Smooth muscle cell (in vitro differentiated cells): ENCODE measurements around the gene ZFAND3. TPM values are rescaled to one million over a fixed set of nuclear protein-coding genes. Genes with fewer than 3 reads are reported as not detected.

Experiments used
- DNase-seq: peaks from one replicate; lab custom pipeline; 2025; ENCODE audit not compliant: unreplicated experiment; lab: John Stamatoyannopoulos, UW
- H2AFZ ChIP-seq: fragments of 200-600 bp; sonication (generic); 2 replicates; pipeline ENCODE4 v1.6.0; 2016; ENCODE audit warnings: antibody characterized with exemption, low read depth, mild to moderate bottlenecking
- H3F3A ChIP-seq: fragments of 200-600 bp; sonication (generic); 2 replicates; pipeline ENCODE4 v1.6.0; 2017; ENCODE audit warnings: antibody characterized with exemption, low read depth
- H3K27ac ChIP-seq: fragments of 200-600 bp; sonication (generic); 2 replicates; pipeline ENCODE4 v1.5.1; 2016; ENCODE audit warnings: low read depth, mild to moderate bottlenecking
- H3K27me3 ChIP-seq: fragments of 200-600 bp; sonication (generic); 2 replicates; pipeline ENCODE4 v1.6.1; 2016; ENCODE audit warnings: low read depth, mild to moderate bottlenecking
- H3K36me3 ChIP-seq: fragments of 200-600 bp; sonication (generic); 2 replicates; pipeline ENCODE4 v1.5.1; 2016; ENCODE audit warnings: low read depth
- H3K4me1 ChIP-seq: fragments of 200-600 bp; sonication (generic); 2 replicates; pipeline ENCODE4 v1.5.1; 2016; ENCODE audit warnings: low read depth
- H3K4me2 ChIP-seq: fragments of 200-600 bp; sonication (generic); 2 replicates; pipeline ENCODE4 v1.6.0; 2016; ENCODE audit warnings: mild to moderate bottlenecking
- H3K4me3 ChIP-seq: fragments of 200-600 bp; sonication (generic); 2 replicates; pipeline ENCODE4 v1.5.1; 2016; ENCODE audit warnings: mild to moderate bottlenecking
- H3K79me2 ChIP-seq: fragments of 200-600 bp; sonication (generic); 2 replicates; pipeline ENCODE4 v1.6.0; 2016; ENCODE audit warnings: low read depth, mild to moderate bottlenecking
- H3K9ac ChIP-seq: fragments of 200-600 bp; sonication (generic); 2 replicates; pipeline ENCODE4 v1.6.0; 2016; ENCODE audit warnings: low read depth
- H3K9me3 ChIP-seq: fragments of 200-600 bp; sonication (generic); replicated peaks from 2 replicates; pipeline ENCODE4 v1.5.1; 2016; ENCODE audit warnings: low read depth
- H4K20me1 ChIP-seq: fragments of 200-600 bp; sonication (generic); 2 replicates; pipeline ENCODE4 v1.6.0; 2016; ENCODE audit warnings: low read depth
- WGBS: methylation state at CpG from one replicate; pipeline ENCODE4 v1.1.7; 2016; ENCODE audit warnings: low lambda C conversion rate; 5-methylcytosine and 5-hydroxymethylcytosine counted together
- polyA plus RNA-seq: library from polyadenylated mRNA; unstranded; fragments of >200 nt; fragmentation: Nextera tagmentation; extraction: Ambion mirVana; gene quantifications from 2 replicates; pipeline ENCODE4 v1.2.1, GENCODE V29; 2016
- total RNA-seq: library from RNA; depleted of rRNA; stranded (reverse); fragments of >200 nt; gene quantifications from 2 replicates; pipeline ENCODE4 v1.2.3, GENCODE V29; 2014
- TF ChIP-seq, protein P1 (sequence below): fragments of 200-600 bp; sonication (generic); IDR thresholded peaks from 2 replicates; pipeline ENCODE4 v1.5.1; 2017; ENCODE audit warnings: borderline replicate concordance, mild to moderate bottlenecking, antibody characterized with exemption; ENCODE audit not compliant: insufficient read depth, poor library complexity, severe bottlenecking

ZFAND3 gene
- total and polyA plus RNA-seq, 2 experiments from 2014 or later, result 27.6 to 40.5 TPM

DNA sequence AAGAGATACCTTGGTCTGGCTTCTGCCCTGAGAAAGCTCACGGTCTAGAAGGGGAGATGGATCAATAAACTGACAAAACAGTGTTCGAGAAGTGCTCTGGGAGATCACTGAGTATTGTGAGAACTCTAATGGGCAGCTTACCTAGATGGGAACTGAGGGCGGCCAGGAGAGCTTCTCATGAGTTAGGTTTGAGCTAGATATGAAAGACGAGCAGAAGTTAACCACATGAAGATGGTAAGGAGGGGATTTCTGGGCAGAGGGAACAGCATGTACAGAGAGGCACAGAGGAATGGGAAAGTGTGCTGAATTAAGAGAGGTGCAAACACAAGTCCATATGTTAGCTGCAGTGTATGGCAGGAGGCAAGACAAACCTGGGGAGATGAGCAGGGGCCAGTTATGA is 11.9 kb downstream of the ZFAND3 start:
- H3K9ac ChIP-seq, result no peak overlapping the region
- WGBS, result 93% methylated on average over 4 of the region's 4 CpGs
- H3K27ac ChIP-seq, result no peak overlapping the region
- H3K36me3 ChIP-seq, result no peaks in the 10 kb centered on the region
- H3F3A ChIP-seq, result no peaks in the 10 kb centered on the region
- H3K9me3 ChIP-seq, result peaks cover 7% of the 10 kb centered on the region
- peaks cover 100% of the 10 kb centered on the region for H3K79me2 ChIP-seq
- H4K20me1 ChIP-seq, result peaks cover 100% of the 10 kb centered on the region
- no peak overlapping the region for H3K4me2 ChIP-seq
- no peak for DNase-seq
- H2AFZ ChIP-seq, result no peak overlapping the region
- no peaks in the 10 kb centered on the region for H3K27me3 ChIP-seq
- no peak overlapping the region for H3K4me3 ChIP-seq
- no peaks in the 10 kb centered on the region for H3K4me1 ChIP-seq
- TF ChIP-seq, protein P1, sequence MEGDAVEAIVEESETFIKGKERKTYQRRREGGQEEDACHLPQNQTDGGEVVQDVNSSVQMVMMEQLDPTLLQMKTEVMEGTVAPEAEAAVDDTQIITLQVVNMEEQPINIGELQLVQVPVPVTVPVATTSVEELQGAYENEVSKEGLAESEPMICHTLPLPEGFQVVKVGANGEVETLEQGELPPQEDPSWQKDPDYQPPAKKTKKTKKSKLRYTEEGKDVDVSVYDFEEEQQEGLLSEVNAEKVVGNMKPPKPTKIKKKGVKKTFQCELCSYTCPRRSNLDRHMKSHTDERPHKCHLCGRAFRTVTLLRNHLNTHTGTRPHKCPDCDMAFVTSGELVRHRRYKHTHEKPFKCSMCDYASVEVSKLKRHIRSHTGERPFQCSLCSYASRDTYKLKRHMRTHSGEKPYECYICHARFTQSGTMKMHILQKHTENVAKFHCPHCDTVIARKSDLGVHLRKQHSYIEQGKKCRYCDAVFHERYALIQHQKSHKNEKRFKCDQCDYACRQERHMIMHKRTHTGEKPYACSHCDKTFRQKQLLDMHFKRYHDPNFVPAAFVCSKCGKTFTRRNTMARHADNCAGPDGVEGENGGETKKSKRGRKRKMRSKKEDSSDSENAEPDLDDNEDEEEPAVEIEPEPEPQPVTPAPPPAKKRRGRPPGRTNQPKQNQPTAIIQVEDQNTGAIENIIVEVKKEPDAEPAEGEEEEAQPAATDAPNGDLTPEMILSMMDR, result no peak

DNA sequence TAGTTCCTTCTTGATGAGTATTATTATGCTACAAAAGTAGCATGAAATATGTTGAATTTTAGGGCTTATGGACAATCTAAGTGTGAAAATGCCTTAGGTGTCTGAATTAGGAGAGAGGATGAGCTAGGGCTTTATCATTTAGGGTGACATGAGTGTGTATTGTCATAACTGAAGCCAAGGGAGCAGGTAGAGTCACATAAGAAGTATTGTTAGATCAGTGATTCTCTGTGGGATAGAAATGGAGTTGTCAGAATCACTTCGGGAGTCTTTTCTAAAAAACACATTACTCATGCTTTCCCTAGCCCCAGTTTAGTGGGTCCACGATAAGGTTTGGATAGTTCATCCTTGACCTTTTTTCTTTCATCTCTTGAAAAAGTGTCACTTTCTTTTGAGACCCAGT is 16.4 kb downstream of the ZFAND3 start:
- Histone ChIP-seq H3K79me2 (peaks cover 100% of the 10 kb centered on the region), H3K36me3 (no peaks in the 10 kb centered on the region), H3K9me3 (peaks cover 7% of the 10 kb centered on the region), H3K27ac (no peak overlapping the region), H3F3A (peaks cover 5% of the 10 kb centered on the region), H3K9ac (no peak overlapping the region), H4K20me1 (peaks cover 100% of the 10 kb centered on the region), H3K4me3 (no peak overlapping the region), H3K4me2 (no peak overlapping the region), H3K4me1 (no peaks in the 10 kb centered on the region), H2AFZ (no peak overlapping the region), H3K27me3 (no peaks in the 10 kb centered on the region)
- 97% methylated on average over 2 of the region's 2 CpGs for WGBS
- TF ChIP-seq, protein P1, result no peak
- no peak for DNase-seq

DNA sequence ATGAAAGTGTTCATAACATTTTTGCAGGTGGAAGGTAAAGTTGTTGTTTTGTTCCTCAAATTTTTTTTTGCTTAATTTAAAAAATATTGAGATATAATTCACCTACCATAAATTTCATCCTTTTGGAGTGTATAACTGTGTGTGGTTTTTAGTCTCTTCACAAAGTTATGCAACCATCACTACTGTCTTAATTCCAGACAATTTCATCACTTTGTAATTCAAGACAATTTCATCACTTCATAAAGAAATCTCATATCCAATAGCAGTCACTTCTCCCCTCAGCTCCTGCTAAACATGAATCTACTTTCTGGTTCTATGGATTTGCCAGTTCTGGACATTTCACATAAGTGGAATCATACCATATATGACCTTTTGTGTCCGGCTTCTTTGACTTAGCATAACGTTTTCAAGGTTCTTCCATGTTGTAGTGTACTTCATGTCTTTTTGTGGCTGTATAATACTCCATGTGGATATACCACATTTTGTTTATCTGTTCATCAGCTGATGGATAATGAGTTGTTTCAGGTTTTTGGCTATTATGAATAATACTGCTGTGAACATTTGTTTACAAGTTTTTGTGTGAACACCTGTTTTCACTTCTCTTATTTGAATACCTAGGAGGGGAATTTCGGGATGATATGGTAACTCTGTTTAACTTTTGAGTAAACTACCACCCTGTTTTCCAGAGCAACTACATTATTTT is 18.8 kb downstream of the ZFAND3 start:
- WGBS, result 99% methylated on average over 3 of the region's 3 CpGs
- no peak overlapping the region for H3K4me3 ChIP-seq
- no peaks in the 10 kb centered on the region for H3K27me3 ChIP-seq
- H3K4me2 ChIP-seq, result no peak overlapping the region
- H3K4me1 ChIP-seq, result no peaks in the 10 kb centered on the region
- peaks cover 7% of the 10 kb centered on the region for H3K9me3 ChIP-seq
- no peaks in the 10 kb centered on the region for H3K36me3 ChIP-seq
- H3K27ac ChIP-seq, result no peak overlapping the region
- H3F3A ChIP-seq, result peaks cover 5% of the 10 kb centered on the region
- TF ChIP-seq, protein P1, result no peak
- H3K79me2 ChIP-seq, result peaks cover 99% of the 10 kb centered on the region
- DNase-seq, result no peak
- H4K20me1 ChIP-seq, result peaks cover 100% of the 10 kb centered on the region
- no peak overlapping the region for H3K9ac ChIP-seq
- H2AFZ ChIP-seq, result no peak overlapping the region
